ENCODE measurements around the gene TFAP2B.

DNA sequence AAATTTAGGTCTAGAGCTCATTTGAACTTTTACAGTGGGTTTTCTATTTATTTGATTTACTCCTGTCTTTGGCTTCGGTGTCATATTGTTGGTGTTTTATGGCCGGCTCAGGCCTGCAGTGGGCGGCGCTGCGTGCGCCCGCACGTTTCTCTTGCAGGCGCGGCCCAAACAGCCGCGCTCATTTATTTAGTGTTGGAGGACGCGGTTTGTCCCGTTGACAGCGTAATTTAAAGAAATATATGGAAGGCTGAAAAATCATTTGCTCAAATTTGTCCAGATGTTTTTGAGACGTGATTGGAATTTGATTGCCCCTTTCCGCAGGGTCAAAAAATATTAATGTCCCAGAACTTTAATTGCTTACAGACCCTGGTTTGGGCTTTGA lies 22.1 kb downstream of the TFAP2B start:
- TF ChIP-seq, protein P1, sequence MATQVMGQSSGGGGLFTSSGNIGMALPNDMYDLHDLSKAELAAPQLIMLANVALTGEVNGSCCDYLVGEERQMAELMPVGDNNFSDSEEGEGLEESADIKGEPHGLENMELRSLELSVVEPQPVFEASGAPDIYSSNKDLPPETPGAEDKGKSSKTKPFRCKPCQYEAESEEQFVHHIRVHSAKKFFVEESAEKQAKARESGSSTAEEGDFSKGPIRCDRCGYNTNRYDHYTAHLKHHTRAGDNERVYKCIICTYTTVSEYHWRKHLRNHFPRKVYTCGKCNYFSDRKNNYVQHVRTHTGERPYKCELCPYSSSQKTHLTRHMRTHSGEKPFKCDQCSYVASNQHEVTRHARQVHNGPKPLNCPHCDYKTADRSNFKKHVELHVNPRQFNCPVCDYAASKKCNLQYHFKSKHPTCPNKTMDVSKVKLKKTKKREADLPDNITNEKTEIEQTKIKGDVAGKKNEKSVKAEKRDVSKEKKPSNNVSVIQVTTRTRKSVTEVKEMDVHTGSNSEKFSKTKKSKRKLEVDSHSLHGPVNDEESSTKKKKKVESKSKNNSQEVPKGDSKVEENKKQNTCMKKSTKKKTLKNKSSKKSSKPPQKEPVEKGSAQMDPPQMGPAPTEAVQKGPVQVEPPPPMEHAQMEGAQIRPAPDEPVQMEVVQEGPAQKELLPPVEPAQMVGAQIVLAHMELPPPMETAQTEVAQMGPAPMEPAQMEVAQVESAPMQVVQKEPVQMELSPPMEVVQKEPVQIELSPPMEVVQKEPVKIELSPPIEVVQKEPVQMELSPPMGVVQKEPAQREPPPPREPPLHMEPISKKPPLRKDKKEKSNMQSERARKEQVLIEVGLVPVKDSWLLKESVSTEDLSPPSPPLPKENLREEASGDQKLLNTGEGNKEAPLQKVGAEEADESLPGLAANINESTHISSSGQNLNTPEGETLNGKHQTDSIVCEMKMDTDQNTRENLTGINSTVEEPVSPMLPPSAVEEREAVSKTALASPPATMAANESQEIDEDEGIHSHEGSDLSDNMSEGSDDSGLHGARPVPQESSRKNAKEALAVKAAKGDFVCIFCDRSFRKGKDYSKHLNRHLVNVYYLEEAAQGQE (IDR thresholded peaks at IDR 0.05; ENCODE audit: insufficient read depth in 1 of 2, low read depth in 2 of 2, low read length in 2 of 2), result no peak
- TF ChIP-seq POLR2AphosphoS5 (IDR thresholded peaks at IDR 0.05; ENCODE audit: low read depth, low read length) (no peak), FOXP2 (optimal IDR thresholded peaks at IDR 0.05; ENCODE audit: borderline replicate concordance, extremely low read depth, extremely low read length, insufficient read depth) (no peak), SIN3A (IDR thresholded peaks at IDR 0.05; ENCODE audit: borderline replicate concordance, insufficient read depth, low read length) (no peak)

Measured in PFSK-1 (cell line).